Glutamatergic neuron (in vitro differentiated cells): ENCODE data around the gene ZNF716. TPM values are rescaled to one million over a fixed set of nuclear protein-coding genes. Genes with fewer than 3 reads are reported as not detected.

Experiments used
- DNase-seq: peaks from one replicate; pipeline ENCODE4 v3.0.0; 2022
- H3K27ac Mint-ChIP-seq: one replicate; pipeline ENCODE4 v1.8.0; 2020; ENCODE audit warnings: mild to moderate bottlenecking, mixed read lengths, inconsistent platforms; ENCODE audit not compliant: unreplicated experiment
- H3K27me3 Mint-ChIP-seq: one replicate; pipeline ENCODE4 v1.8.0; 2020; ENCODE audit warnings: mild to moderate bottlenecking, moderate library complexity, mixed read lengths, inconsistent platforms; ENCODE audit not compliant: unreplicated experiment
- H3K36me3 Mint-ChIP-seq: one replicate; pipeline ENCODE4 v1.8.0; 2020; ENCODE audit warnings: mild to moderate bottlenecking, mixed read lengths, inconsistent platforms; ENCODE audit not compliant: unreplicated experiment
- H3K4me1 Mint-ChIP-seq: one replicate; pipeline ENCODE4 v1.8.0; 2020; ENCODE audit warnings: mild to moderate bottlenecking, low read depth, mixed read lengths, inconsistent platforms; ENCODE audit not compliant: unreplicated experiment
- H3K4me3 Mint-ChIP-seq: one replicate; pipeline ENCODE4 v1.8.0; 2020; ENCODE audit warnings: mild to moderate bottlenecking, mixed read lengths, inconsistent platforms; ENCODE audit not compliant: unreplicated experiment
- H3K9me3 Mint-ChIP-seq: one replicate; pipeline ENCODE4 v1.8.0; 2020; ENCODE audit warnings: mild to moderate bottlenecking, moderate library complexity, mixed read lengths, inconsistent platforms; ENCODE audit not compliant: unreplicated experiment
- total RNA-seq: library from RNA; stranded (reverse); fragmentation: NEBNext Ultra II Directional; extraction: Animal tissue kit (Norgen Biotek cat#: 25700); gene quantifications from one replicate; pipeline ENCODE4 v1.2.1, GENCODE V29; 2021; ENCODE audit not compliant: unreplicated experiment
- TF ChIP-seq, protein P1 (sequence below): fragments of 200-600 bp; sonication (generic); IDR thresholded peaks from one replicate; pipeline ENCODE4 v1.5.0; 2021; ENCODE audit not compliant: partially characterized antibody, unreplicated experiment

Gene ZNF716
- total RNA-seq, 1 donor from 2014 or later: not detected

DNA sequence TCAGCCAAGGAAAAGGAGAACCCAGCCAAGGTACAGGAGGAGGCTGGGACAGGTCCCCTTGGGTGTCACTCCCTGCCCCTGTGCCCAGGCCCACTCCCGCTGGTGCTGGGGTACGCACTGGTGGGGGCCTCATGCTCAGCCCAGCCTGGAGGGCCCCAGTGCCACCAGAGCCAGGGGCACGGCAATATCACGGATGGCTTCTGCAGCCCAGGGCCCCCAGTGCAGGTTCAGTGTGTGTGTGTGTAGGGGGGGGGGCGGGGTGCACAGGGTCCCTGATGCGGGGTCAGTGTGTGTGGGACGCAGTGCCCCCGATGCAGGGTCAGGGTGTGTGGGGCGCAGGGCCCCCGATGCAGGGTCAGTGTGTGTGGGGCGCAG is 23.4 kb upstream of the ZNF716 start:
- no peaks in the 10 kb centered on the region for H3K36me3 Mint-ChIP-seq
- TF ChIP-seq, protein P1, sequence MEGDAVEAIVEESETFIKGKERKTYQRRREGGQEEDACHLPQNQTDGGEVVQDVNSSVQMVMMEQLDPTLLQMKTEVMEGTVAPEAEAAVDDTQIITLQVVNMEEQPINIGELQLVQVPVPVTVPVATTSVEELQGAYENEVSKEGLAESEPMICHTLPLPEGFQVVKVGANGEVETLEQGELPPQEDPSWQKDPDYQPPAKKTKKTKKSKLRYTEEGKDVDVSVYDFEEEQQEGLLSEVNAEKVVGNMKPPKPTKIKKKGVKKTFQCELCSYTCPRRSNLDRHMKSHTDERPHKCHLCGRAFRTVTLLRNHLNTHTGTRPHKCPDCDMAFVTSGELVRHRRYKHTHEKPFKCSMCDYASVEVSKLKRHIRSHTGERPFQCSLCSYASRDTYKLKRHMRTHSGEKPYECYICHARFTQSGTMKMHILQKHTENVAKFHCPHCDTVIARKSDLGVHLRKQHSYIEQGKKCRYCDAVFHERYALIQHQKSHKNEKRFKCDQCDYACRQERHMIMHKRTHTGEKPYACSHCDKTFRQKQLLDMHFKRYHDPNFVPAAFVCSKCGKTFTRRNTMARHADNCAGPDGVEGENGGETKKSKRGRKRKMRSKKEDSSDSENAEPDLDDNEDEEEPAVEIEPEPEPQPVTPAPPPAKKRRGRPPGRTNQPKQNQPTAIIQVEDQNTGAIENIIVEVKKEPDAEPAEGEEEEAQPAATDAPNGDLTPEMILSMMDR: no peak
- H3K4me3 Mint-ChIP-seq: no peak overlapping the region

DNA sequence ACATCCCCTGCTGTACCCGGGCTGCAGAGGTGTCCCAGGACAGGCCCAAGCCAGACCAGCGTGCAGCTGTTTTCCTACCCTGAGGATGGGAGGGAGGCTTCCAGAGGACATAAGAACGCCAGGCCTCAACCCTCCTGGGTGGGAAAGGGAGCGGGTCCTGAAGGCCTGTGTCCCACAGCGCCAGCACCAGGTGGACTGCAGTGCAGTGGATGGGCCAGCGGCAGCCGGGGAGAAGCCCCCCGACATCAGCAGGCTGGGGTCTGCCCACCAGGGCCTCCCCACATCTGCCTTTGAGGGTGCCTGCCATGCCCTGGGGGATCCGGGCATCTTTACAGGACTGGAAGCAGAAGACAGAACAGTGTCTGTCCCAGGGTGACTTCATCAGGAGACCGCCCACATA is 22.8 kb upstream of the ZNF716 start:
- H3K4me3 Mint-ChIP-seq: no peak overlapping the region
- no peaks in the 10 kb centered on the region for H3K4me1 Mint-ChIP-seq
- peaks cover 16% of the 10 kb centered on the region for H3K9me3 Mint-ChIP-seq
- DNase-seq: no peak
- H3K27me3 Mint-ChIP-seq: peaks cover 3% of the 10 kb centered on the region
- no peak overlapping the region for H3K27ac Mint-ChIP-seq
- H3K36me3 Mint-ChIP-seq: no peaks in the 10 kb centered on the region
- TF ChIP-seq, protein P1: no peak

More for the DNA sequence above, 23.4 kb upstream of the ZNF716 start:
- Mint-ChIP-seq H3K9me3 (peaks cover 19% of the 10 kb centered on the region), H3K4me1 (no peaks in the 10 kb centered on the region), H3K27me3 (peaks cover 3% of the 10 kb centered on the region), H3K27ac (no peak overlapping the region)
- DNase-seq: no peak

DNA sequence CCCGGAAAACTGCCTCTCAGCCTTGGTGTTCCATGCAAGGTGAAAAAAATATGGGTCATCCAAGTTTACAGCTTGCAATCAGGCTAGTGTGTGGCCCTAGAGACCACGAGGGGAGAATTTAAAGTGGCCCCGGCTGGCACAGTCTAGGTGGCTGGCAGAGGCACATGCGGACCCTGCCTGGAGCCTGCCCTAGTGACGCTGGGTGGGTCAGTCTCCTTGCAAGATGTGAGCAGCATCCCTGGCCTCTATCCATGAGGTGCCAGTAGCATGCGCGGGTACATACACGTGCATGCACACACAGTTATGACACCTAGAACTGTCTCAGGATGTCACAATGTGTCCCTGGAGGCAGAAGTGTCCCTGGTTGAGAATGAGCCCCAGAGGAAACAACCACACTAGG is 22.4 kb upstream of the ZNF716 start:
- no peaks in the 10 kb centered on the region for H3K36me3 Mint-ChIP-seq
- peaks cover 16% of the 10 kb centered on the region for H3K9me3 Mint-ChIP-seq
- TF ChIP-seq, protein P1: no peak
- no peaks in the 10 kb centered on the region for H3K4me1 Mint-ChIP-seq
- peaks cover 3% of the 10 kb centered on the region for H3K27me3 Mint-ChIP-seq
- no peak overlapping the region for H3K27ac Mint-ChIP-seq
- H3K4me3 Mint-ChIP-seq: no peak overlapping the region
- no peak for DNase-seq

DNA sequence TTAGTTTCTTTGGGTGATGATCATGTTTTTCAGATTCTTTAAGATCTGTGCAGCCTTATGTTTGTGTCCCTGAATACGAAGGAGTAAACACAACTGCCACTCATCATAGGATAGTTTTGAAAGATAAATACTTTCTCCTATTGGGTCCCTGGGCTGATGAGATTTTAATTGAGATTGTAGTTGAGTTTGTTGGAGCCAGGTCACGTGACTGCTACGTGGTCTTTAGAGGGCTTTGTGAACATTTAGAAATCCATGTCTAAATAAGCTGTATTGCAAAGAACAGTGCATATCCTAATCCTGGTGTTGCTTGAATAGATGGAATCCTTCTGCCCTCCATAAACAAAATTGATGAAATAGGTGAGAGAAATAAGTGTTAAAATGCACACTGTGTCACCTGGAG is 17.4 kb upstream of the ZNF716 start:
- DNase-seq: no peak
- TF ChIP-seq, protein P1: no peak
- no peaks in the 10 kb centered on the region for H3K4me1 Mint-ChIP-seq
- peaks cover 15% of the 10 kb centered on the region for H3K9me3 Mint-ChIP-seq
- peaks cover 3% of the 10 kb centered on the region for H3K27me3 Mint-ChIP-seq
- H3K36me3 Mint-ChIP-seq: no peaks in the 10 kb centered on the region
- H3K4me3 Mint-ChIP-seq: no peak overlapping the region
- H3K27ac Mint-ChIP-seq: no peak overlapping the region

DNA sequence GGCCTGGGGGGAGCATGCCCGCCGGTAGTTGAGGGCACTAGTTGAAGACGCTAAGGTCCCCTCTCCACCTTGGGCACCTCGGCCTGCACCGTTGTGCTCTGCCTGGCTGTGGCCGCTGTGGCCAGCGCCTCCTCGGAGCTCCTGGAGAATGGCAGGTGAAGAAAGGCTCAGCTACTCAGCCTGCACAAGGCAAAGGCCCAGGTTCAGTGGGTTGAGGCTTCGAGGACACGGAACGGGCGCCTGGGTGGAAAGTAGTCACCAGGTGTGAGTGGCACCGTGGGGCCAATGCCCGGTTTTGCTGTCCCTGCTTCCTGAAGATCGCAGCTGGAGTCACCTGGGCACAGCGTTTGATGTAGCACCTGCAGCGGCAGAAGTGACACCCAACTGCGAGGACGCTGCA is 12.4 kb upstream of the ZNF716 start:
- Mint-ChIP-seq H3K36me3 (peaks cover 5% of the 10 kb centered on the region), H3K4me1 (no peaks in the 10 kb centered on the region), H3K9me3 (peaks cover 14% of the 10 kb centered on the region), H3K27me3 (peaks cover 1% of the 10 kb centered on the region), H3K27ac (no peak overlapping the region), H3K4me3 (no peak overlapping the region)
- DNase-seq: no peak
- TF ChIP-seq, protein P1: no peak
